Cortex of kidney (tissue), 1 donor: ENCODE data around the gene PRAMEF11.
"Not testable (repeated sequence)": the region's sequence is repeated elsewhere in the genome, so short reads cannot be mapped to it uniquely, and the experiment has no call there.

Experiments used
- DNase-seq: peaks from one replicate; lab custom pipeline; 2025; lab: John Stamatoyannopoulos, UW

PRAMEF11 gene

DNA sequence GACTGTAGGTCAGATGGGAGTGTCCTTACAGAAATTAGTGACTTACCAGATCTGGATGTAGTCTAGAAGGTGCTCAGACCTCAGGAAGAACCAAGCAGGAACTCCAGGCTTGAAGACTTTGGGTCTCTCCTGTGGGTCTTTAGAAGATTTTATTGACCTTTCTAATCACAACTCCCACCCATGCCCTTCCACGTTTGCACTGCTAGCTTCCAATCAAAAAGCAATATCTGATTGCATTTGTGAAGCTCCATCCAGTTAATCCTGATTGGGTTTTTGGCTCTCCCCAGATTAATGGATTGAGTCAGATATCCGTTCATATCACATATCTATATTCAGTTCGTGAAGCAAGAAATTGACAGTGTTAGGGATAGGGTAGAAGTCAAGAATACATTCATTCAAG, at the start of gene PRAMEF11:
Gene PRAMEF11 (minus strand): TSS at position 101 of the 400 bp plus-strand sequence. CDS start 2,621 bp downstream, outside the sequence.
- DNase-seq: not testable (repeated sequence)

DNA sequence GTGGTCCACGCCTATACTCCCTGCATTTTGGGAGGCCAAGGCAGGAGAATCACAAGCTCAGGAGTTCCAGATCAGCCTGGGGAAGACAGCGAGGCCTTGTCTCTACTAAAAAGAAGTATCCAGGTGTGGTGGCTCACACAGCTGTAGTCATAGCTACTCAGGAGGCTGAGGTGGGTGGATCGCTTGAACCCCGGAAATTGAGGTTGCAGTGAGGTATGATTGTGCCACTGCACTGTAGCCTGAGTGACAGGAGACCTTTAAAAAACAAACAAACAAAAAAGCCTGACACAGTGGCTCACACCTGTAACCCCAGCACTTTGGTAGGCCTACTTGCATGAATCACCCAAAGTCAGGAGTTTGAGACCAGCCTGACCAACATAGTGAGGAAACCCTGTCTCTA, 47.2 kb upstream of the PRAMEF11 start:
- DNase-seq: not testable (repeated sequence)

DNA sequence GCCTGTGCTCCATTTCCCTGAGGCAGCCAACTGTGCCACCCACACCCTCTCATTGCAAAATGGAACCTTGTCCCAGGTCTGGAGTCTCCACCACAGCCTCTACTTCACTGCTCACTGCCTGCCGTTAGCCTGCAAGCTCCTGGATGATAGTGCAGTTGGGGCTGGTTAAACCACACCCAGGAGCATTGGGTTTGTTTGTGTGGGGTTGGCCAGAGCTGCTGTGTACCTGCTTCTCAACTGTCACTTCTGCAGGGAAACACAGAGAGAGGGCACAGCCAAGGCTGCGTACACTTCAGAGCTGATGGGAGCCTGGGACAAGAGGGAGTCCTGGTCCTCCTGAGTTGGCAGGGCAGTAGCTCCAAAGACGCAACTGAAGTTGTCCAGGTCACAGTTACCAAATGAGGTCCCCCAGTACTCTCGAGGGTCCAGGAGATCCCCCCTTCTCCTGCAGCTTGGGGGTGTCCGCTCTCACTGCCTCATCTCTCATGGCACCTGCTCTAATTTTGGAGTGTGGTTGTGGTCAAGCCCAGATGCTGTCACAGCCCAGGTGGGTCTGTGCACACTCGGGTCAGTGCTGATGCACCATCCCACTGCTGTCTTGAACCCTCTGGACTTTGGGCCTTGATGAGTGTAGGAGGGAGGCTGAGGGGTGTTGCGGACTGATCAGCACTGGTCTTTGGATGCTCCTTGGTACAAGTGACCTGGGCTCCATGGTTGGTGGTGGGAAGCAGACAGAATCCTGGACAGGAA, 32.1 kb upstream of the PRAMEF11 start:
- DNase-seq: not testable (repeated sequence)

DNA sequence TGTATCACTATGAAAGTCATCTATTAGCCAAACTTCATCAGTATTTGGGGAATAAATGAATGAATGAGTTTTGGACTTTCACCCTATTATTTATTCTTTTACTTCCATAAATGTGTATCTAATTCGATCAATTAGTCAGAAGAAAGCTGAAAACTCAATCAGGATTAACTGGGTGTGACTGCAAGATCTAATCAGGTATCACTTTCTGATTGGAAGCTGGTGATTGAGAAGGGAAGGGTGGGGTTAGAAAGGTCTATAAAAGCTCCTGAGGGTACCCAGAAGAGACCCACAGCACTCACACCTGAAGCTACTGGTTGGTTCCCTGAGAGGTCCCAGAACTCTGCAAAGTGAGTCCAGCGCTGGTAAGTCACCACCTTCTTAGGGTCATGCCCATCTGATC, 25.6 kb upstream of the PRAMEF11 start, which contains the start of gene PRAMEF2:
Gene PRAMEF2 (plus strand): TSS at position 301 of the 400 bp plus-strand sequence. CDS start 1,924 bp downstream, outside the sequence.
- DNase-seq: not testable (repeated sequence)

DNA sequence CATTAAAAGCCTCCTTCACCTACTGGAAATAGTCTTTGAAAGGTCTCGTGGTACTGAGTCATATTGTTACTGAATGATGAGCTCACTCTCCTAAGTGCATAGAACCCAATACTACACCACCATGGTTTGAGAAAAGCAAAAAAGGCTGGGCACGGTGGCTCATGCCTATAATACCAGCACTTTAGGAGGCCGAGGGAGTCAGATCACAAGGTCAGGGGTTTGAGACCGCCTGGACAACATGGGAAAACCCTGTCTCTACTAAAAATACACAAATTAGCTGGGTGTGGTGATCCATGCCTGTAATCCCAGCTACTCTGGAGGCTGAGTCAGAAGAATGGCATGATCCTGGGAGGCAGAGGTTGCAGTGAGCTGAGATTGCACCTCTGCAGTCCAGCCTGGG, 20.6 kb upstream of the PRAMEF11 start:
- no peak for DNase-seq

DNA sequence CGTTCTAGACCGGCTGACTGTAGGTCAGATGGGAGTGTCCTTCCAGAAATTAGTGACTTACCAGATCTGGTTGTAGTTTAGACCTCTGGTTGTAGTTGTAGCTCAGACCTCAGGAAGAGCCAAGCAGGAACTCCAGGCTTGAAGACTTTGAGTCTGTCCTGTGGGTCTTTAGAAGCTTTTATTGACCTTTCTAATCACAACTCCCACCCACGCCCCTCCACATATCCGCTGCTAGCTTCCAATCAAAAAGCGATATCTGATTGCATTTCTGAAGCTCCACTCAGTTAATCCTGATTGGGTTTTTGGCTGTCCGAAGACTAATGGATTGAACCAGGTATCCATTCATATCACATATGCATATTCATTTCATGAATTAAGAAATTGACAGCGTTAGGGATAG, 17.4 kb upstream of the PRAMEF11 start, which contains the start of gene HNRNPCL1:
Gene HNRNPCL1 (minus strand): TSS at position 101 of the 400 bp plus-strand sequence. CDS start 431 bp downstream, outside the sequence.
- DNase-seq: not testable (repeated sequence)

DNA sequence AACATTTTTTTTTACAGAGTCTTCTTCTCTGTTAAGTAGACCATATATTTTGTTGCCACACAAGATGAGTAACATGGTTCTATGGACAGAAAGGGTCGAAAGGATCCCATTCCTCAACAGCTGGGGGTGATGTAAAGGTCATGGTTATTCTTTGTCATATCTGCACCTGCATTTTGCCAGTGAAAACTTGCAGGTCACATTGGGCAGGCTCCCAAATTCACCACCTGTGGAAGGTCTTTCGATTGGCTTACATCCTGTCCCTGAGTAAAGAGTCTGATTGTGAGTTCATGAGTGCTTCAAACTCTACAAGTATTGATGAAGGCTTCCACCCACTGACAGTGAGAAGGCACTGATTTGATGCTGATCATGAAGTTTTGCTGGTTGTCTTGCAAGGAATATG, 2.0 kb upstream of the PRAMEF11 start:
- DNase-seq: not testable (repeated sequence)

DNA sequence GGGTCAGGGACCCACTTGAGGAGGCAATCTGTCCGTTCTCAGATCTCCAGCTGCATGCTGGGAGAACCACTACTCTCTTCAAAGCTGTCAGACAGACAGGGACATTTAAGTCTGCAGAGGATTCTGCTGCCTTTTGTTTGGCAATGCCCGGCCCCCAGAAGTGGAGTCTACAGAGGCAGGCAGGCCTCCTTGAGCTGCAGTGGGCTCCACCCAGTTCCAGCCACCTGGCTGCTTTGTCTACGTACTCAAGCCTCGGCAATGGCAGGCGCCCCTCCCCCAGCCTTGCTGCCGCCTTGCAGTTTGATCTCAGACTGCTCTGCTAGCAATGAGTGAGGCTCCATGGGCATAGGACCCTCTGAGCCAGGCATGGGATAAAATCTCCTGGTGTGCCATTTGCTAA, 12.1 kb downstream of the PRAMEF11 start:
- not testable (repeated sequence) for DNase-seq

DNA sequence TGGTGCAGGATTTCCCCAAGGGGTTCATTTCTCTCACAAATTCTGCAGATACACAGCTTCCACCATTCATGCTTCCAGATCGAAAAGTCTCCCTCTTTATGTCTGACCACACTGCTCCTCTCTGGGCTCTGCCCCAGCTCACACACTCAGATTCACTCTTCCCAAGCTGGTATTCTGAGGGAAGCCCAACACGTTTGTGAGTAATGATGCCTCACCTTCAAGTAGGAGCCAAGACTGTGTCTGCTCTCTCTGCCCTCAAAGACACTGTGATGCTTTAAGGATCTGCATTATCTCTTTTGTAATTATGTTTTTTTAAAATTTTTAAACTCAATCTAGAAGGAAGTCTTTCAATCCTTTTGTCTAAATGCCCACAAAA, 19.8 kb downstream of the PRAMEF11 start:
- DNase-seq: no peak

DNA sequence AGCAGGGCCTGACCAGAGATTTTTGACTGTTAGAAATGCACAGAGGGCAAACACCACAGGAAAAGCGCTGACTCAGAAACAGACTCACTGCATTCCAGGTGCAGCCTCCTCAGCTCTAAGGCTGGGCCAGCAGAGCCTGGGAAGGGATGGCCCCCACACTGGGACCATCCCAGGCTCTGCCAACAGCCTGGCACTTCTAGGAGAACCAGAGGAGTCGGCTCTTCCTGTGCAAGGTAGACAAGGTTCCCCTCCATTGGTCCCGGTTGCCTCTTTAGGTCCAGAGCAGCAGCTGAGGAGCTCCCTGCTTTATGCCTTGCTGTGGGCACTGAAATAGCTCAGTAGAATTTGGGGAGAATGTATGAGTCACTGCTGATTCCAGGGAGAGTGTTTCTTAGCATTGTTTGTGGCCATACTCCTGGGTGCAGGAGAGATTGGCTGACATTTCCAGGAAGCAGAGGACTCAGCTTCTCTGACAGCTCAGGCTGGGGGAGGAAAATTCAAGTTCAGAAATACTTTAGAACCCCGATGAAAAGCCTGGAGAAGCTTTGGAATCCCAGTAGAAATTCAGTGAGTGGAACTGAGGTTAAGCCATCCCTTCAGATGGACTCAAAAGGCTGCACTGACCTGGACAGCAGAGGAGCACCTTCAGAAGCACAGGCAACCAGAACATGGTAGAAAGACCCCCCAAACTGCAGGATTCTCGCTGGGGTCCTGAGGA, 20.4 kb downstream of the PRAMEF11 start:
- DNase-seq: no peak

DNA sequence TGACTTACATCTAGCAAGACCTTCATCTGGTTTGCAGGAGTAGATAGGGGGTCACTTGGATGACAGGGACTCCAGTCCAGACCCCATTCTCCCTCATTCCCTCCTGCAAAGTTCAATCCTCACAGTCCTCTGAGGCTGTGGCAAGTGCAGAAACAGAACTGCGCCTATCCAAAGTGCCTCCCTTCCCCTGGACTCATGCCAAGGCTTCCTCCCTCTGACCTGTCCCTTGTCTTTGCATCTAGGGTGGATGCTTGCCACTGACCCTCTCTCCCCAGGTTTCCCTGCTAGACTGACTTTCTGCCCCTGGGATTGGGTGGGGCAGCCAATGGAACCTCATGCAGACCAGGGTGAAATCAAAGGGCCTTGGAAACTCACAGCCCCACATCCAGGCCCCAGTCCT, 21.3 kb downstream of the PRAMEF11 start:
- no peak for DNase-seq

DNA sequence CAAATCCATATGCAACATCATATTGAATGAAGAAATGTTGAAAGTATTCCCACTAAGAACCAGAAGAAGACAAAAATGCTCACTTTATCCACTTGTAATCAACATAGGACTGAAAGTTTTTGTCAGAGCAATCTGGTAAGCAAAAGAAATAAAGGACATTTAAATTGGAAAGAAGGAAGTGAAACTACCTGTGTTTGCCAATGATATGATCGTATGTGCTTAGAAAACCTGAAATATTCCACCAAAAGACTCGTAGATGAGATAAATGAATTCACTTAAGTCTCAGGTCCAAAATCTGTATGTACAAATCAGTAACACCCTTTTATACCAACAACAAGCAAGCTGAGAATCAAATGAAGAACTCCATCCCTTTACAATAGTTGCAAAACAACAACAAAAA, 31.5 kb downstream of the PRAMEF11 start:
- no peak for DNase-seq

DNA sequence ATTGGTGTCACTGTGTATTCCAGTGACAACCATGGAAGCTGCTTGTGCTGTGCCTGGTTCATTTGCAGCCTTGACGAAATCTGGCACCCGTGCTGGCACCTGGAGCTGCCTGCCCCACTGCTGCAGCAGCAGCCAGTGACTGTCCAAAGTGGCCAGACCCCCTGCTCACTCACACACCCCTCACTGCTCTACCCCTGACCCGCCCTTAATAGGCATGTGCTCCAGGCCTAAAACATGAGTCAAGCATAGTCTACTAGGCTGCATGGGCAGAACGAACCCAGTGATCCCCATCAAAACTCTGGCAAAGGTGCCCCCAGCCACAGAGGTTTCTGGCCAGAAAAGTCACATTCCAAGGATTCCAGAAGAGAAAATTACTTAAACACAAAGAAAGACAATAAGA, 32.3 kb downstream of the PRAMEF11 start:
- no peak for DNase-seq

DNA sequence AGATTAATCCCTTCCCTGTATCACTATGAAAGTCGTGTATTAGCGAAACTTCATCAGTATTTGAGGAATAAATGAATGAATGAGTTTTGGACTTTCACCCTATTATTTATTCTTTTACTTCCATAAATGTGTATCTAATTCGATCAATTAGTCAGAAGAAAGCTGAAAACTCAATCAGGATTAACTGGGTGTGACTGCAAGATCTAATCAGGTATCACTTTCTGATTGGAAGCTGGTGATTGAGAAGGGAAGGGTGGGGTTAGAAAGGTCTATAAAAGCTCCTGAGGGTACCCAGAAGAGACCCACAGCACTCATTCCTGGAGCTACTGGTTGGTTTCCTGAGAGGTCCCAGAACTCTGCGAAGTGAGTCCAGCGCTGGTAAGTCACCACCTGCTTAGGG, 40.1 kb downstream of the PRAMEF11 start, which contains the start of gene PRAMEF1:
Gene PRAMEF1 (plus strand): TSS at position 301 of the 400 bp plus-strand sequence. CDS start 1,831 bp downstream, outside the sequence.
- not testable (repeated sequence) for DNase-seq

DNA sequence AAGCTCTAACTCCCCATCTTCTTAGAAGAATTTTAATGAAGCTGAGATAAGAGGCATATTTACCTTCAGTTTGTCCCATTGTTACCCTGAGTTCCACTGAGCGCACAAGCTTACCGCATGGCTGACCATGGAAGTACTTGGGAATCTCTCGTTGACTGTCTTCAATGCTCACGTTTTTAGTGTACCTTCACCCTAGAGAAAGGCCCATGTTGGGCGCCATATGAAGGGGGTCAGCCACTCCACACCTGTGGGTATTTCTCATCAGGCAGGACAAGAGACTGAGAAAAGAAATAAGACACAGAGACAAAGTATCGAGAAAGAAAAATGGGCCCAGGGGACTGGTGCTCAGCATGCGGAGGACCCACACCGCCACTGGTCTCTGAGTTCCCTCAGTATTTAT, 46.5 kb downstream of the PRAMEF11 start:
- not testable (repeated sequence) for DNase-seq

DNA sequence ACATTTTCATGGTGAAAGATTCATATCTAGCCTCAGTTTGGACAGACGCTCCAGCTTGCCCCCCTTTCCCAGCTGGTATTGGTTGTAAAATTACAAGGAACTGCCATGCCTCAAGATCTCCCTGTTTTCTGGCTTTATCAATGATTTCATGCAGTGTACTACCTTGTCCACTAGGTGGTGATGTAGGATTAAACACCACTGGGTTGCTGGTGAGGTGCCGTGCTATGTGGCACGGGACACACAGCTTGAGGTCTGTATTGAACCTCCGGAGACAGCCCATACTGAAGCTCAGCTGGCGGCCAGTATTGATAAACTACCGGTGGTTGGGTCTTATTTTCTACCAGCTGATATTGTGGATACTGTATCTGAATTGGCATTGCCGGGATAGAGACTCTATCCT, 47.4 kb downstream of the PRAMEF11 start:
- DNase-seq: not testable (repeated sequence)

DNA sequence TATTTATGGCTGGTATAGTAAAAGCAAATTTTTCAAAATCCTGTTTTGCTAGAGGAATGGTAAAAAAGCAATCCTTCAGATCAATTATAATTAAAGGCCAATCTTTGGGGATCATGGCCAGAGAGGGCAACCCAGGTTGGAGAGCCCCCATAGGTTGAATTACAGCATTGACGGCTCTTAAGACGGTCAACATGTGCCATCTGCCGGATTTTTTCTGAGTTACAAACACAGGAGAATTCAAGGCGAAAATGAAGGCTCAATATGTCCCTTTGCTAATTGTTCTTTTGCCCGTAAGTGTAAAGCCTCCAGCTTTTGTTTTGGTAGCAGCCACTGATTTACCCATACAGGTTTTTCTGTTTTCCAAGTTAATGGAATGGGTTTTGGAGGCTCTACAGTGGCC, 49.7 kb downstream of the PRAMEF11 start:
- not testable (repeated sequence) for DNase-seq

DNA sequence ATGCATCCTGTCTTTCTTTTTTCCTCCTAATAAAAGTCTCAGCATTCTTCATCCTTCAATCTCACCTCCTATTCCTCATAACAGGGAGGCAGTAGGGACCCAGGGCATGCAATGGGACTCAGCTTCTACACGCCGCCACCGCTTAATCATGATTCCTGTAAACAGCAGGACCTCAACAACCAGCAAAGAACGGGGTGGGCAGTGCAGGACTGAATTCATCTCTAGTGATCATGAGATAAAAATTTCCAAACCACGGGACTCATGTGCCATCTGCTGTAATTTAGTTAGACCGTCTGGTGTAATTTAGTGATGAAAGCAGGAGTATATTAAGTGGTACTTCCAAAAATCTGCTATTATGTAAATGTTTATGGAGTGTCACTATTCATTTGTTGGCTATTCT, 52.3 kb downstream of the PRAMEF11 start:
- DNase-seq: no peak

DNA sequence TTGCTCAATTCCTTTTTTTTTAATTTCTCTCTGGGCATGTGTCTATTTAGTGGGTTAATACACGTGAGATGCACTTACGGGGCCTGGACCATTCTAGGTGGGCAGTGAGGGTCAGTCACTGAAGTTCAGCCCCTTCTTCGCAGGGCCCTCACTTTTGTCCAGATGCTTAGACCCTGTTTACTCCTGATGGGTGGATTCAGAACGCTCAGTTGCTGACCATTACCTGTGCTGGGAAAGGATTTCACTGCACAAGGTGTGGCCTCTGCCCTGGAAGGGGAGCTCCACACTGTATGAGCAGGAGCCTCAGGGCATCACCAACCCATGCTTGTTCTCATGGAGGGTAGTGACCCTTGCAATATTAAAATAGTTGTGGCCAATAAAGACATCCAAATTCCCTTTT, 53.1 kb downstream of the PRAMEF11 start:
- no peak for DNase-seq

DNA sequence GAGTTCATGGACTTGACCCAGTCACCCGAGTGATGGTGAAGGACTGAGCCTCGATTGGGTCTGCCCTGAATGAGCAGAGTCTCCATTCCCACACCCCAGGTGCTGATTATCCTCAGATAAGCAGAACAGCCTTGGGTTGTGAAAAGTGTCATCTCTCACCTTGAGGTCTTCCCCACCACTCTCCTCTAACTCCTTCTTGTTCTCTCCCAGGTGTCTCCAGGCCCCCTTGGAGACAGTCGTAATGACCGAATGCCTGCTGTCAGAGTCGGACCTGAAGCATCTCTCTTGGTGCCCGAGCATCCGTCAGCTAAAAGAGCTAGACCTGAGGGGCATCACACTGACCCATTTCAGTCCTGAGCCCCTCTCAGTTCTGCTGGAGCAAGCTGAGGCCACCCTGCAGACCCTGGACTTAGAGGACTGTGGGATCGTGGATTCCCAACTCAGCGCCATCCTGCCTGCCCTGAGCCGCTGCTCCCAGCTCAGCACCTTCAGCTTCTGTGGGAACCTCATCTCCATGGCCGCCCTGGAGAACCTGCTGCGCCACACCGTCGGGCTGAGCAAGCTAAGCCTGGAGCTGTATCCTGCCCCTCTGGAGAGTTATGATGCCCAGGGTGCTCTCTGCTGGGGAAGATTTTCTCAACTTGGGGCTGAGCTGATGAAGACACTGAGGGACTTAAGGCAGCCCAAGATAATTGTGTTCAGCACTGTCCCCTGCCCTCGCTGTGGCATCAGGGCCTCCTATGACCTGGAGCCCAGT, 54.2 kb downstream of the PRAMEF11 start:
- DNase-seq: no peak

DNA sequence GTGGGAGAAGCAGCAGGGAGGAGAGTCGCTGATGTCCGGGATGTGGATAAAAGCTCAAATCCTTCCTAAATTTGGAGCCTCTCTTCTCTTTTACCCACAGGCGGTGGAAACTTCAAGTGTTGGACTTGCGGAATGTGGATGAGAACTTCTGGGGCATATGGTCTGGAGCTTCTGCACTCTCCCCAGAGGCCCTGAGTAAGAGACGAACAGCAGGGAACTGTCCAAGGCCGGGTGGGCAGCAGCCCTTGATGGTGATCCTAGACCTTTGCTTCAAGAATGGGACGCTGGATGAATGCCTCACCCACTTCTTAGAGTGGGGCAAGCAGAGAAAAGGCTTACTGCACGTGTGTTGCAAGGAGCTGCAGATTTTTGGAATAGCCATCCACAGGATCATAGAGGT, 55.8 kb downstream of the PRAMEF11 start:
- no peak for DNase-seq

DNA sequence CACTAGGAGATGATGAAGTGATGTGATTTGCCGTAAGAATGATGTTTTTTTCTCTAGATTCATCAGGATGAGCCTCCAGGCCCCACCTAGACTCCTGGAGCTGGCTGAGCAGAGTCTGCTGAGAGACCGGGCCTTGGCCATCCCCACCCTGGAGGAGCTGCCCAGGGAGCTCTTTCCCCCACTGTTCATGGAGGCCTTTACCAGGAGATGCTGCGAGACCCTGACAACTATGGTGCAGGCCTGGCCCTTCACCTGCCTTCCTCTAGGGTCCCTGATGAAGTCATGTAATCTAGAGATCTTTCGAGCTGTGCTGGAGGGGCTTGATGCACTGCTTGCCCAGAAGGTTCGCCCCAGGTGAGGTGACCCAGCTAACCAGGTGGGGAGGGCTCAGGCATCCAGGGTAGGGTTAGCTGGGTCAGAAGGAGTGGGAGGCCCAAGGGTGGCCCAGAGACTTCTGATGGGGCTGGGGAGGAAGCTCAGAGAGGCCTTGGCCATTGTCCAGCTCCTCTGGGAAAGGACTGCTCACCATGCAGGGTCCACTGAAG, 56.3 kb downstream of the PRAMEF11 start:
- no peak for DNase-seq
